GM13976 (cell line): ENCODE data around the gene NNMT.
A peak's percentile ranks its signal among the peaks of the same experiment; 100 is the strongest.
"Not testable (repeated sequence)": the region's sequence is repeated elsewhere in the genome, so short reads cannot be mapped to it uniquely, and the experiment has no call there.

ENCODE experiments used
- DNase-seq: peaks from one replicate; pipeline ENCODE4 v3.0.0; 2012; ENCODE audit warnings: low spot score
- CTCF ChIP-seq: IDR thresholded peaks from 2 replicates; pipeline ENCODE4 v1.5.1; 2012; ENCODE audit warnings: borderline replicate concordance, mild to moderate bottlenecking; ENCODE audit not compliant: insufficient read depth; ENCODE audit errors: extremely low read depth, missing control alignments, control extremely low read depth
- in situ Hi-C: fragments of 300-500 bp; cut with MboI; formaldehyde crosslinking; loops from one replicate; pipeline ENCODE4 v1.12.0; 2022; ENCODE audit warnings: low sequenced_read_pairs, mixed read lengths, inconsistent platforms; ENCODE audit not compliant: unreplicated experiment

Gene NNMT

DNA sequence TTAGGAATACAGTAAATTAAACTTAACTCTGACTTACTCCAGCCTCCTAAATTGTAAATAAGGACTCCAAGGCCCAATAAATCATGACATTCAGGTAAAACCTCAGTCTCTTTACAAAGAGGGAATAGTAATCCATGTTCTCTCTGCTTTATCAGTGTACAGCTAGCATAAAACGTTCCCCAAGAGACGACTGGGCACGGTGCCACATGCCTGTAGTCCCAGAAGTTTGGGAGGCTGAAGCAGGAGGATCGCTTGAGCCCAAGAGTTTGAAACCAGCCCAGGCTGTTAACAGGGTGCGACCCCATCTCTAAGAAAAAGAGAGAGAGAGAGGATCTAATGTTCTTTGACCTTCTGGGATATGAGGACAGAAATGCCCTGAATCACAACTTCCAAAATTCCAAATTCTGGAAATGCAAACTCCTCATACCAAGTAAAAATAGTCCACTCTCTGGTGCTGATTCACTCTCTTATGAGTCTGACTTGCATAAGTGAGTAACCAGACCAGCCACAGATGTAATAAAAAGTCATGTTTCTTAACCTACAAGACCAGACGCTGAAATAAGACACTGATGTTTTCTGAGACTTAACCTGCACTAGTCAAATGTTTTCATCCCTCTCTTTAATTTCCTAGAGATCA, 25.5 kb downstream of the NNMT start:
- no peak for TF ChIP-seq CTCF
- in situ Hi-C loops, result no loop called here
- DNase-seq, result no peak

GRCh38 chr11:114322934-114323333, 26.7 kb downstream of the NNMT start:
- DNase-seq, result no peak
- in situ Hi-C loops, result no loop called here
- no peak for TF ChIP-seq CTCF

GRCh38 chr11:114326151-114326550, 30.0 kb downstream of the NNMT start:
- no peak for TF ChIP-seq CTCF
- no peak for DNase-seq
- in situ Hi-C loops, result loop anchor here (25.0 kb wide), 1 partner anchor 261 kb away; the partner anchor contains the start of gene NXPE4

DNA sequence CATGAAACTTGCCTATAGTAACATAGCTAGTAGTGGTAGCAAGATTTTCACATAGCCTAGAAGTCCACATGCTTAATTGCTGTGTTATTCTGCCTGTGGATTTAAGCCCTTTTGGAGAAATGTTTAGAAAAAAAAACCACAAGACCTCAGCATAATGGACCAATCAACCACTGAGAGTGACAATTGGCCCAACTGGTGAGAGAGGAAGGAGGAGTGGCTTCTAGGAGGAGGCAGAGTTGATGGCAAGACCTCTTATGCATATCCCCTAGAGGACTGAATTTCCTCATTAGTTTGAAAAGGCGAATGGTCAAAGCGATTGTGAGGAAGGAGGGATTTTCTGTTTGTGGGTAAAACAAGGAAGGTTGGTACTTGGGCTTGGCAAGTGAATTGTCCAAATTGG, 30.6 kb downstream of the NNMT start:
- TF ChIP-seq CTCF, result no peak
- DNase-seq, result no peak
- in situ Hi-C loops, result loop anchor here (25.0 kb wide), 1 partner anchor 261 kb away; the partner anchor contains the start of gene NXPE4

DNA sequence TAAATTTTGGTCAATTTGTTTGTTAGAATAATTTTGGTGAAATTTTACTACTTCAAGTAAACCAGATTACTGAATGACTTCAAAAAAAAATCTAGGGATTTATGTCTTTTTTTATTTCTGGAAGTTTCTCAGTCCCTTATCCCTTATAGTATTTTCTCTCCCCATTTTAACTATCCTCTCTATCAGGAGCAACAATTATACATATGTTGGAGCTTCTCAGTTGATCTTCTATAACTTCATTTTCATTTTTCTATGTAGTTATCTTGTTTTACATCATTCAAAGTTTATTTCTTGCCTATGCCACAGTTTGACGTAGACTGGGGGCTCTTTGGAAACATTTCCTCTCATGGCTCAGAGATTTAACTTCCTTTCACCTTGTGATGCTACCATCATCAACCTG, 34.2 kb downstream of the NNMT start:
- DNase-seq, result no peak
- TF ChIP-seq CTCF, result no peak
- in situ Hi-C loops, result loop anchor here (25.0 kb wide), 1 partner anchor 257 kb away; the partner anchor contains the start of gene NXPE4

GRCh38 chr11:114340311-114341131, 44.3 kb downstream of the NNMT start:
- peak; percentile 61 for TF ChIP-seq CTCF
- in situ Hi-C loops, result loop anchor here (25.0 kb wide), 1 partner anchor 247 kb away; the partner anchor contains the start of gene NXPE4
- no peak for DNase-seq

DNA sequence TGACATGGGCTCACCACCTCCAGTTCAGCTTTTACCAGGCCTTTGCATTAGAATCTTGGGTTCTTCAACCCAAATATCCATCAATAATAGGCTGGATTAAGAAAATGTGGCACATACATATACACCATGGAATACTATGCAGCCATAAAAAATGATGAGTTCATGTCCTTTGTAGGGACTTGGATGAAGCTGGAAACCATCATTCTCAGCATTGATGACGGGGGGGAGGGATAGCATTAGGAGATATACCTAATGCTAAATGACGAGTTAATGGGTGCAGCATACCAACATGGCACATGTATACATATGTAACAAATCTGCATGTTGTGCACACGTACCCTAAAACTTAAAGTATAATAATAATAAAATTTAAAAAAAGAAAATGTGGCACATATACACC, 45.5 kb downstream of the NNMT start:
- in situ Hi-C loops, result loop anchor here (25.0 kb wide), 1 partner anchor 246 kb away; the partner anchor contains the start of gene NXPE4
- not testable (repeated sequence) for DNase-seq
